H1 (cell line): ENCODE results near the gene GDF9. TPM values are rescaled to one million over a fixed set of nuclear protein-coding genes. Genes with fewer than 3 reads are reported as not detected.

ENCODE experiments used
- CTCF ChIA-PET: fragments of 300-600 bp; sonication (Branson Sonifier 250); formaldehyde crosslinking; loops from one replicate; lab custom pipeline; 2021; ENCODE audit not compliant: partially characterized antibody; lab: Charles Lee
- POLR2A ChIA-PET: fragments of 300-600 bp; sonication (Branson Sonifier 250); formaldehyde crosslinking; loops from one replicate; lab custom pipeline; 2021; ENCODE audit warnings: inconsistent platforms; ENCODE audit not compliant: partially characterized antibody; lab: Charles Lee
- DNase-seq, 2 experiments: peaks; one replicate each; pipeline versions ENCODE4 v3.0.0 to v3.0.0-alpha.2; 2010 to 2022; ENCODE audit warnings: low spot score in 2 of 2, low read depth in 1 of 2, mixed read lengths in 1 of 2
- FAIRE-seq: peaks from 2 replicates; lab custom pipeline; 2011; peaks lifted over from hg19 to GRCh38; lab: Jason Lieb, UNC
- H2AFZ ChIP-seq: 2 replicates; pipeline ENCODE4 v1.8.1; 2012; ENCODE audit warnings: low read length, inconsistent platforms
- H2AK5ac ChIP-seq: 2 replicates; pipeline ENCODE4 v1.6.1; 2013; ENCODE audit warnings: low read depth, low read length
- H2BK120ac ChIP-seq: replicated peaks from 2 replicates; pipeline ENCODE3; 2013; ENCODE audit warnings: low read depth, low read length, inconsistent platforms
- H2BK12ac ChIP-seq: 2 replicates; pipeline ENCODE4 v1.6.1; 2013; ENCODE audit warnings: low read depth, low read length
- H2BK15ac ChIP-seq: 2 replicates; pipeline ENCODE4 v1.6.1; 2013; ENCODE audit warnings: low read length
- H2BK20ac ChIP-seq: 2 replicates; pipeline ENCODE4 v1.6.1; 2013; ENCODE audit warnings: low read length
- H2BK5ac ChIP-seq: 2 replicates; pipeline ENCODE4 v1.6.1; 2013; ENCODE audit warnings: low read depth, low read length
- H3K14ac ChIP-seq: 2 replicates; pipeline ENCODE4 v1.6.1; 2013; ENCODE audit warnings: inconsistent platforms; ENCODE audit not compliant: insufficient read length
- H3K18ac ChIP-seq: 2 replicates; pipeline ENCODE4 v1.6.1; 2013; ENCODE audit warnings: low read length; ENCODE audit errors: extremely low read depth
- H3K23ac ChIP-seq: 2 replicates; pipeline ENCODE4 v1.6.1; 2013; ENCODE audit warnings: inconsistent platforms; ENCODE audit not compliant: insufficient read length
- H3K23me2 ChIP-seq: 2 replicates; pipeline ENCODE4 v1.6.1; 2013; ENCODE audit warnings: low read depth, low read length
- H3K27ac ChIP-seq: 2 replicates; pipeline ENCODE4 v1.6.1; 2011; ENCODE audit warnings: low read depth, low read length, inconsistent platforms
- H3K27me3 ChIP-seq, 4 experiments: replicated peaks in 1 of 4; 1 replicate in 1 of 4; 2 replicates in 3 of 4; pipeline versions ENCODE4 v1.6.1 to v1.8.1; 2011 to 2013; ENCODE audit warnings: low read length in 3 of 4, mild to moderate bottlenecking in 3 of 4, inconsistent platforms in 2 of 4, mixed read lengths in 2 of 4, moderate library complexity in 1 of 4; ENCODE audit not compliant: control insufficient read depth in 3 of 4, insufficient read depth in 3 of 4; ENCODE audit errors: extremely low read depth in 1 of 4
- H3K36me3 ChIP-seq, 4 experiments: 2 replicates each; pipeline versions ENCODE4 v1.6.1 to v1.8.1; 2011 to 2013; ENCODE audit warnings: mild to moderate bottlenecking in 4 of 4, low read length in 3 of 4, moderate library complexity in 2 of 4, control low read depth in 1 of 4, inconsistent platforms in 1 of 4; ENCODE audit not compliant: insufficient read depth in 4 of 4, control insufficient read depth in 2 of 4
- H3K4ac ChIP-seq: replicated peaks from 2 replicates; pipeline ENCODE3; 2013; ENCODE audit warnings: low read length, low read depth, mixed read lengths, inconsistent platforms; ENCODE audit not compliant: insufficient read length
- H3K4me1 ChIP-seq, 4 experiments: replicated peaks in 1 of 4; 1 replicate in 1 of 4; 2 replicates in 3 of 4; pipeline versions ENCODE4 v1.6.1 to v1.8.1; 2011 to 2013; ENCODE audit warnings: low read length in 3 of 4, inconsistent platforms in 2 of 4, mixed read lengths in 1 of 4; ENCODE audit not compliant: insufficient read depth in 4 of 4, control insufficient read depth in 3 of 4
- H3K4me2 ChIP-seq, 2 experiments: 2 replicates each; pipeline versions ENCODE4 v1.6.1 to v1.8.1; 2011 to 2013; ENCODE audit warnings: low read depth in 2 of 2, low read length in 2 of 2, control low read depth in 1 of 2, inconsistent platforms in 1 of 2, mild to moderate bottlenecking in 1 of 2; ENCODE audit not compliant: insufficient read depth in 1 of 2
- H3K4me3 ChIP-seq, 4 experiments: fragments of 200-600, 300-600 bp in 1 of 4; sonication (generic), shearing (Covaris generic), sonication (Bioruptor Twin) in 1 of 4; 2 replicates each; pipeline versions ENCODE4 v1.5.1 to v1.8.1; 2011 to 2016; ENCODE audit warnings: low read length in 4 of 4, low read depth in 3 of 4, control low read depth in 2 of 4, inconsistent platforms in 2 of 4, mild to moderate bottlenecking in 2 of 4, mixed read lengths in 1 of 4, moderate library complexity in 1 of 4; ENCODE audit not compliant: insufficient read depth in 2 of 4; ENCODE audit errors: extremely low read depth in 1 of 4
- H3K56ac ChIP-seq: replicated peaks from 2 replicates; pipeline ENCODE3; 2013; ENCODE audit warnings: low read depth, mild to moderate bottlenecking, mixed read lengths, low read length, inconsistent platforms; ENCODE audit not compliant: insufficient read length
- H3K79me1 ChIP-seq: 2 replicates; pipeline ENCODE4 v1.6.1; 2013; ENCODE audit warnings: low read depth, low read length, control low read depth
- H3K79me2 ChIP-seq, 2 experiments: 2 replicates each; pipeline versions ENCODE4 v1.6.1 to v1.8.1; 2012 to 2013; ENCODE audit warnings: low read length in 2 of 2, mild to moderate bottlenecking in 2 of 2, inconsistent platforms in 1 of 2; ENCODE audit not compliant: insufficient read depth in 2 of 2, control insufficient read depth in 1 of 2
- H3K9ac ChIP-seq, 4 experiments: replicated peaks in 1 of 4; 1 replicate in 1 of 4; 2 replicates in 3 of 4; pipeline versions ENCODE4 v1.6.1 to v1.8.1; 2011 to 2013; ENCODE audit warnings: low read depth in 3 of 4, low read length in 3 of 4, control low read depth in 2 of 4, mild to moderate bottlenecking in 2 of 4, moderate library complexity in 2 of 4, inconsistent platforms in 1 of 4; ENCODE audit errors: extremely low read depth in 1 of 4
- H3K9me3 ChIP-seq, 2 experiments: 2 replicates each; pipeline versions ENCODE4 v1.6.1 to v1.8.1; 2012 to 2013; ENCODE audit warnings: mild to moderate bottlenecking in 2 of 2, moderate library complexity in 2 of 2, control low read depth in 1 of 2, inconsistent platforms in 1 of 2, low read depth in 1 of 2, low read length in 1 of 2, mixed read lengths in 1 of 2; ENCODE audit not compliant: insufficient read depth in 2 of 2
- H4K20me1 ChIP-seq, 2 experiments: replicated peaks in 1 of 2; 2 replicates each; pipeline versions ENCODE3 to v1.8.1; 2011 to 2013; ENCODE audit warnings: inconsistent platforms in 2 of 2, low read length in 2 of 2, mild to moderate bottlenecking in 1 of 2; ENCODE audit not compliant: insufficient read depth in 2 of 2, control insufficient read depth in 1 of 2
- H4K5ac ChIP-seq: 2 replicates; pipeline ENCODE4 v1.6.1; 2013; ENCODE audit warnings: low read length, low read depth, mixed read lengths, inconsistent platforms; ENCODE audit not compliant: insufficient read length
- H4K8ac ChIP-seq: 2 replicates; pipeline ENCODE4 v1.8.0; 2013; ENCODE audit warnings: mild to moderate bottlenecking, moderate library complexity, low read length, inconsistent platforms; ENCODE audit not compliant: insufficient read depth; ENCODE audit errors: extremely low read depth
- H4K91ac ChIP-seq: replicated peaks from 2 replicates; pipeline ENCODE3; 2013; ENCODE audit warnings: low read length, mixed read lengths, inconsistent platforms; ENCODE audit not compliant: insufficient read length
- BRCA1 ChIP-seq: IDR thresholded peaks from 2 replicates; pipeline ENCODE4 v1.6.1; 2012; ENCODE audit warnings: low read depth, low read length, improper control_type of control experiment
- CBX5 ChIP-seq: fragments of 300-800, 300-1000 bp; sonication (generic); IDR thresholded peaks from 2 replicates; pipeline ENCODE4 v1.7.1; 2016; ENCODE audit warnings: antibody characterized with exemption, low read length, low read depth
- CEBPB ChIP-seq: IDR thresholded peaks from 2 replicates; pipeline ENCODE4 v1.6.1; 2012; ENCODE audit warnings: low read depth, low read length
- FOSL1 ChIP-seq: IDR thresholded peaks from 2 replicates; pipeline ENCODE4 v1.6.1; 2011; ENCODE audit warnings: mild to moderate bottlenecking, low read depth, low read length, moderate library complexity; ENCODE audit not compliant: insufficient read depth
- PHF8 ChIP-seq: fragments of 200-600 bp; sonication (generic); conservative IDR thresholded peaks from 2 replicates; pipeline ENCODE4 v1.7.1; 2012; ENCODE audit warnings: low read depth, mild to moderate bottlenecking, inconsistent platforms, low read length, moderate library complexity
- POLR2A ChIP-seq, 2 experiments: IDR thresholded peaks; 1 replicate in 1 of 2; 2 replicates in 1 of 2; pipeline ENCODE4 v1.6.1; 2011; ENCODE audit warnings: low read depth in 2 of 2, low read length in 2 of 2, mild to moderate bottlenecking in 2 of 2; ENCODE audit errors: control extremely low read depth in 1 of 2
- POLR2AphosphoS5 ChIP-seq: IDR thresholded peaks from 2 replicates; pipeline ENCODE4 v1.6.1; 2011; ENCODE audit warnings: low read depth, low read length
- POU5F1 ChIP-seq: IDR thresholded peaks from 2 replicates; pipeline ENCODE4 v1.6.1; 2011; ENCODE audit warnings: low read depth, mild to moderate bottlenecking, low read length, moderate library complexity
- TAF1 ChIP-seq: IDR thresholded peaks from 2 replicates; pipeline ENCODE4 v1.6.1; 2011; ENCODE audit warnings: mild to moderate bottlenecking, low read depth, low read length
- WGBS, 2 experiments: shearing (Covaris generic) in 1 of 2; methylation state at CpG; one replicate each; pipeline versions ENCODE4 v1.1.6 to v1.1.7; 2013 to 2015; ENCODE audit warnings: low lambda C conversion rate in 2 of 2, mixed read lengths in 2 of 2, inconsistent platforms in 1 of 2, low coverage in 1 of 2, missing lambda C conversion rate in 1 of 2; ENCODE audit not compliant: insufficient replicate concordance in 2 of 2, insufficient coverage in 1 of 2, insufficient read length in 1 of 2; ENCODE audit errors: extremely low coverage in 1 of 2, missing lambda C conversion rate in 1 of 2; 5-methylcytosine and 5-hydroxymethylcytosine counted together
- polyA plus RNA-seq, 7 experiments: library from polyadenylated mRNA; depleted of rRNA in 3 of 7; stranded (reverse) in 5 of 7; unstranded in 2 of 7; fragments of >200 nt in 5 of 7; fragments of 200-250 nt in 2 of 7; gene quantifications; 1 replicate in 5 of 7; 2 replicates in 1 of 7; 4 replicates in 1 of 7; pipeline versions ENCODE4 v1.2.1 to v1.2.3, GENCODE V29; 2011 to 2013; ENCODE audit warnings: missing spikeins in 2 of 7, mixed read lengths in 2 of 7
- total RNA-seq: library from RNA; stranded (reverse); fragmentation: NEBNext Ultra II Directional; extraction: Animal tissue kit (Norgen Biotek cat#: 25700); gene quantifications from 2 replicates; pipeline ENCODE4 v1.2.1, GENCODE V29; 2021

GDF9 gene
- total and polyA plus RNA-seq, 2 of the 8 experiments (the other 6 are each of a cell fraction or from before 2014, with no cell fraction given), result 0.14 TPM; not detected in 1

DNA sequence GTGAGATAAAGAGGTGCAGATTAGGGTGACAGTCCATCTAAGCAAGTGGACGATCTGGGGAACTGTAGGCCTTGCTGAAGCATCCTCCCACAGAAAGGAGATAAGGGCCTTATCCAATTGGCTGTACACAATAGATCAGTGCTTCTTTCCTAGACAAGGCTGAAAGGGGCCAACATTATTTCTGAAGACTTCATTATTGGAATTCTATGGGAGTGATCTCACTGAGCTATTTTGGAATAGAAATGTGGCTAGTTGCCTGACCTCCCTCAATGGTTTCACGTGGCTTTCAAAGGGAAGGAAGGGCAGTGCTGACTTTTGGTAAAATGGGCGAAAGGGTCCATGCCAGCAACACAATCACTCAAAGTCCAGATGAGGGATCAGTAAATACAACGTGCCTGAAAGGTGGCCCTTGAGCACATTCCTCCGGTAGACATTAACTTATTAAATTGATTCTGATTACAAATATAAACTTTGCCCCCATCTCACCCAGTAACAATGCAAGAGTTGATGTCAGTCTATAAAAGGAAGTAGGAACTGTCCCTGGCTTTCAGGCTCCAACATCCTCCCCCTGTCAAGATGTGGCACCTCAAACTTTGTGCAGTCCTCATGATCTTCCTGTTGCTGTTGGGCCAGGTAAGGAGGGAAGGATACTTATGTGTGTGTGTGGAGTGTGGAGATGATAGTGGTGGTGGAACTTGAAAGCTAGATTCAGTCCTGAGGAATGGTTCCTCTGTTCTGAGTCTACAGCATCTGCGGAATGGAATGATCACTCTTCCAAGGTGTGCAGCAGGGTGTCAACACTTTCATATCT lies 7.1 kb upstream of the GDF9 start, which contains the start of gene LEAP2:
Gene LEAP2 (plus strand): TSS at position 550 of the 811 bp plus-strand sequence. CDS start 27 bp downstream, at position 577.
- H3K79me1 ChIP-seq, result no peaks in the 10 kb centered on the region
- no peak within 1 kb of the TSS for H3K27ac ChIP-seq
- no peak for FAIRE-seq
- no peak within 1 kb of the TSS for H2BK15ac ChIP-seq
- peaks cover 2% of the 10 kb centered on the region; the same call in 1 of the 2 replicates for H3K23me2 ChIP-seq
- H2BK20ac ChIP-seq, result no peak within 1 kb of the TSS
- no peak within 1 kb of the TSS for H3K18ac ChIP-seq
- H3K4me2 ChIP-seq, result no peak within 1 kb of the TSS
- H3K79me2 ChIP-seq, result no peaks in the 10 kb centered on the region
- H4K91ac ChIP-seq, result no peak within 1 kb of the TSS
- H3K4me3 ChIP-seq, result no peak within 1 kb of the TSS
- H4K20me1 ChIP-seq, result no peaks in the 10 kb centered on the region
- no peak for DNase-seq
- no peak within 1 kb of the TSS for H3K56ac ChIP-seq
- no peak within 1 kb of the TSS for H4K5ac ChIP-seq
- H2BK120ac ChIP-seq, result no peak within 1 kb of the TSS
- no peak within 1 kb of the TSS for H3K4ac ChIP-seq
- H3K23ac ChIP-seq, result no peak within 1 kb of the TSS
- H3K27me3 ChIP-seq, result no peaks in the 10 kb centered on the region
- no peak within 1 kb of the TSS for H3K14ac ChIP-seq
- no peaks in the 10 kb centered on the region for H3K4me1 ChIP-seq
- no peak within 1 kb of the TSS for H2AFZ ChIP-seq
- POLR2A ChIA-PET, result interaction anchor here (1.2 to 1.6 kb wide), 6 partner anchors 9 to 48 kb away, joined by 3 to 5 read pairs (median 4); no protein-coding TSS in a partner anchor
- no peak within 1 kb of the TSS for H3K9ac ChIP-seq
- no peak within 1 kb of the TSS for H4K8ac ChIP-seq
- peaks cover 6 to 25% (median 14%) of the 10 kb centered on the region in 4 experiments for H3K36me3 ChIP-seq
- CTCF ChIA-PET, result interaction anchor here (0.5 to 32.2 kb wide), 4 partner anchors 10 to 484 kb away, joined by 3 to 465 read pairs (median 6); partner anchors contain the start of gene SHROOM1
- H2BK12ac ChIP-seq, result no peak within 1 kb of the TSS
- no peak within 1 kb of the TSS for H2BK5ac ChIP-seq
- TF ChIP-seq POLR2A (IDR thresholded peaks at IDR 0.05; ENCODE audit: control extremely low read depth in 1 of 2, low read depth in 2 of 2, low read length in 2 of 2) (peak in 1 of 2 experiments; percentile 9; a peak in 1 of 3 replicates), BRCA1 (no peak), POU5F1 (no peak), TAF1 (no peak), POLR2AphosphoS5 (peak; percentile 56), CEBPB (no peak), CBX5 (no peak), PHF8 (no peak), FOSL1 (no peak)
- TF ChIP-seq, all 59 proteins: peak for 2
- WGBS, 2 experiments, result 85% methylated on average over 6 of the region's 6 CpGs; no CpG with 5 or more reads in 1 of the 2 experiments
- H3K9me3 ChIP-seq, result no peaks in the 10 kb centered on the region
- H2AK5ac ChIP-seq, result no peak within 1 kb of the TSS
